ENCODE results near the gene ABCF2. TPM values are rescaled to one million over a fixed set of nuclear protein-coding genes. Genes with fewer than 3 reads are reported as not detected.

Gene ABCF2
- polyA plus RNA-seq, 3 donors, result 18.0 to 22.0 (median 21.1) TPM

GRCh38 chr7:151240536-151240935, 13.5 kb upstream of the ABCF2 start:
- Histone ChIP-seq H3K9ac (ENCODE audit: insufficient read depth, low read length, poor library complexity, severe bottlenecking) (no peak overlapping the region), H3K4me3 (replicated peaks in 1 of 3; ENCODE audit: low read depth in 2 of 3, low read length in 3 of 3) (no peak overlapping the region), H3K79me2 (ENCODE audit: insufficient read depth, low read length) (peaks cover 14% of the 10 kb centered on the region), H2AFZ (ENCODE audit: insufficient read depth, low read depth, low read length, poor library complexity, severe bottlenecking) (no peak overlapping the region), H4K20me1 (ENCODE audit: insufficient read depth, low read length) (peaks cover 98% of the 10 kb centered on the region), H3K36me3 (replicated peaks in 1 of 2; ENCODE audit: control insufficient read depth in 1 of 2, insufficient read depth in 2 of 2, low read length in 2 of 2) (peaks cover 62 to 64% of the 10 kb centered on the region in 2 donors), H3K27ac (ENCODE audit: low read depth in 1 of 2, low read length in 2 of 2) (no peak overlapping the region), H3K9me3 (replicated peaks in 1 of 2; ENCODE audit: control insufficient read depth in 1 of 2, insufficient read depth in 1 of 2, low read length in 2 of 2) (no peaks in the 10 kb centered on the region), H3K4me1 (ENCODE audit: control insufficient read depth in 1 of 2, insufficient read depth in 2 of 2, low read length in 2 of 2) (peaks cover 25 to 32% of the 10 kb centered on the region in 2 donors), H3K4me2 (replicated peaks; ENCODE audit: extremely low read depth, low read length, poor library complexity, severe bottlenecking) (no peak overlapping the region), H3K27me3 (ENCODE audit: control insufficient read depth in 2 of 2, insufficient read depth in 2 of 2, low read length in 2 of 2) (peaks cover 8 to 16% of the 10 kb centered on the region in 2 donors)
- no CpG with 5 or more reads among the region's 4 CpGs for WGBS (ENCODE audit: insufficient coverage)
- DNase-seq, result no peak
- no peak for TF ChIP-seq CTCF (IDR thresholded peaks at IDR 0.05)
- Mint-ChIP-seq H3K27ac (no peak overlapping the region), H3K4me3 (no peak overlapping the region), H3K9me3 (peaks cover 0 to 3% (median 0%) of the 10 kb centered on the region in 7 donors), H3K36me3 (peaks cover 56 to 68% of the 10 kb centered on the region in 2 donors), H3K4me1 (peaks cover 27% of the 10 kb centered on the region), H3K27me3 (ENCODE audit: low read depth in 3 of 3) (peaks cover 13 to 31% (median 26%) of the 10 kb centered on the region in 3 donors)
- intact Hi-C loops (cut with micrococcal nuclease), result no loop called here

GRCh38 chr7:151239837-151240459, 12.9 kb upstream of the ABCF2 start:
- peaks cover 10 to 25% (median 23%) of the 10 kb centered on the region in 3 donors for H3K27me3 Mint-ChIP-seq (ENCODE audit: low read depth in 3 of 3)
- H3K79me2 ChIP-seq (ENCODE audit: insufficient read depth, low read length), result peaks cover 19% of the 10 kb centered on the region
- no peak overlapping the region for H3K27ac Mint-ChIP-seq
- TF ChIP-seq CTCF (IDR thresholded peaks at IDR 0.05), result no peak
- H3K4me1 Mint-ChIP-seq, result peaks cover 25% of the 10 kb centered on the region
- H3K9ac ChIP-seq (ENCODE audit: insufficient read depth, low read length, poor library complexity, severe bottlenecking), result no peak overlapping the region
- peaks cover 68 to 70% of the 10 kb centered on the region in 2 donors for H3K36me3 ChIP-seq (replicated peaks in 1 of 2; ENCODE audit: control insufficient read depth in 1 of 2, insufficient read depth in 2 of 2, low read length in 2 of 2)
- WGBS (ENCODE audit: insufficient coverage), result 98% methylated on average over 7 of the region's 11 CpGs
- peaks cover 4 to 13% of the 10 kb centered on the region in 2 donors for H3K27me3 ChIP-seq (ENCODE audit: control insufficient read depth in 2 of 2, insufficient read depth in 2 of 2, low read length in 2 of 2)
- no peak overlapping the region for H3K4me2 ChIP-seq (replicated peaks; ENCODE audit: extremely low read depth, low read length, poor library complexity, severe bottlenecking)
- H3K4me3 ChIP-seq (replicated peaks in 1 of 3; ENCODE audit: low read depth in 2 of 3, low read length in 3 of 3), result no peak overlapping the region
- no peaks in the 10 kb centered on the region for H3K9me3 ChIP-seq (replicated peaks in 1 of 2; ENCODE audit: control insufficient read depth in 1 of 2, insufficient read depth in 1 of 2, low read length in 2 of 2)
- peaks cover 0 to 3% (median 0%) of the 10 kb centered on the region in 7 donors for H3K9me3 Mint-ChIP-seq
- no peak for DNase-seq
- H3K27ac ChIP-seq (ENCODE audit: low read depth in 1 of 2, low read length in 2 of 2), result no peak overlapping the region
- no peak overlapping the region for H3K4me3 Mint-ChIP-seq
- no peak overlapping the region for H2AFZ ChIP-seq (ENCODE audit: insufficient read depth, low read depth, low read length, poor library complexity, severe bottlenecking)
- intact Hi-C loops (cut with micrococcal nuclease), result no loop called here
- H3K36me3 Mint-ChIP-seq, result peaks cover 62 to 74% of the 10 kb centered on the region in 2 donors
- peaks cover 21 to 26% of the 10 kb centered on the region in 2 donors for H3K4me1 ChIP-seq (ENCODE audit: control insufficient read depth in 1 of 2, insufficient read depth in 2 of 2, low read length in 2 of 2)
- H4K20me1 ChIP-seq (ENCODE audit: insufficient read depth, low read length), result peaks cover 98% of the 10 kb centered on the region

Measured in CD14-positive monocyte (primary cell).